Measurements from ENCODE around the gene KRTAP12-1. TPM values are rescaled to one million over a fixed set of nuclear protein-coding genes. Genes with fewer than 3 reads are reported as not detected.

The KRTAP12-1 gene
- total and polyA plus RNA-seq, 2 donors (not counting 1 experiment from before 2014, with no cell fraction given): not detected

DNA sequence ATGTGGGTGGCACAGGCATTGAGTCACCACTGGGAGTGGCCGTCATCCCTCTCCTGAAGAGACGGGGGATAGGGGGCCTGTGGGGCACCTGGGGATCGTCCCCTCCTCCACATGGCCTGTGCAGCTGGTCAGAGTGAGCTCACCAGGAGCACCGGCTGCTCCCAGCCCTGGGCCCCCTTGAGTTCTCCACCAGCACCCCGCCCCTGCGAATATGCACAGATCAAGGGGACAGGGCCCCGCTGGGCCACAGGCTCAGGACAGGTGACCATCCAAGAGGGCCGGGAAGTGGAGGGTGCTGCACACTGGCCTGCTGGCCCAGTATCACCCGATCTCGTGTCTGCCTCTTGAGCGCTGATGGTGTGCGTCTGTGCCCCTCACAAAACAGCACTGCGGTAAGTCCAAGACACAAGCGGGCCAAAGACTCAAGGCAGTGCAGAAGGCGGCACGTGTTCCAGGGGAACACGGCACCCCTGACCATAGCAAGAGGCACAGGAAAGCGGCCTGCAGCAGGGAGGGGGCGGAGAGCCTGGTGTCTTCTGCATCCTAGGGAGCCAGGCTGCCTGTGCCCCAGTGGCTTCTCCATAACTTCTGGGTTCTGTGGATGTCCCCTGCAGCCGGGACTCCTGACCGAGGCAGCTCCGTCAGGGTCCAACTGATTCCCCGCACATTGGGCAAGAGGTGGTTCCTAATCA, 47.5 kb upstream of the KRTAP12-1 start:
- Histone ChIP-seq H2AFZ (ENCODE audit: low read length) (no peak overlapping the region), H3K27ac (ENCODE audit: insufficient read depth, low read length) (no peak overlapping the region), H4K20me1 (ENCODE audit: control insufficient read depth, extremely low read depth, insufficient read depth, low read length) (no peaks in the 10 kb centered on the region), H3K4me1 (ENCODE audit: control insufficient read depth, extremely low read depth, insufficient read depth, low read length) (no peaks in the 10 kb centered on the region), H3K9me3 (ENCODE audit: control insufficient read depth, insufficient read depth, low read depth, low read length) (no peaks in the 10 kb centered on the region), H3K9ac (ENCODE audit: insufficient read depth, low read length) (no peak overlapping the region), H3K27me3 (ENCODE audit: control insufficient read depth, insufficient read depth, low read length) (no peaks in the 10 kb centered on the region), H3K4me2 (ENCODE audit: extremely low read depth, insufficient read depth, low read length) (no peak overlapping the region), H3K79me2 (ENCODE audit: control insufficient read depth, insufficient read depth, low read length) (no peaks in the 10 kb centered on the region), H3K4me3 (replicated peaks in 1 of 4; ENCODE audit: control extremely low read depth in 1 of 4, insufficient read depth in 1 of 4, low read depth in 3 of 4, low read length in 4 of 4) (no peak overlapping the region), H3K36me3 (ENCODE audit: control insufficient read depth, insufficient read depth, low read length) (no peaks in the 10 kb centered on the region)
- TF ChIP-seq, protein P1, sequence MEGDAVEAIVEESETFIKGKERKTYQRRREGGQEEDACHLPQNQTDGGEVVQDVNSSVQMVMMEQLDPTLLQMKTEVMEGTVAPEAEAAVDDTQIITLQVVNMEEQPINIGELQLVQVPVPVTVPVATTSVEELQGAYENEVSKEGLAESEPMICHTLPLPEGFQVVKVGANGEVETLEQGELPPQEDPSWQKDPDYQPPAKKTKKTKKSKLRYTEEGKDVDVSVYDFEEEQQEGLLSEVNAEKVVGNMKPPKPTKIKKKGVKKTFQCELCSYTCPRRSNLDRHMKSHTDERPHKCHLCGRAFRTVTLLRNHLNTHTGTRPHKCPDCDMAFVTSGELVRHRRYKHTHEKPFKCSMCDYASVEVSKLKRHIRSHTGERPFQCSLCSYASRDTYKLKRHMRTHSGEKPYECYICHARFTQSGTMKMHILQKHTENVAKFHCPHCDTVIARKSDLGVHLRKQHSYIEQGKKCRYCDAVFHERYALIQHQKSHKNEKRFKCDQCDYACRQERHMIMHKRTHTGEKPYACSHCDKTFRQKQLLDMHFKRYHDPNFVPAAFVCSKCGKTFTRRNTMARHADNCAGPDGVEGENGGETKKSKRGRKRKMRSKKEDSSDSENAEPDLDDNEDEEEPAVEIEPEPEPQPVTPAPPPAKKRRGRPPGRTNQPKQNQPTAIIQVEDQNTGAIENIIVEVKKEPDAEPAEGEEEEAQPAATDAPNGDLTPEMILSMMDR (conservative IDR thresholded peaks at IDR 0.05 in 1 of 2, IDR thresholded peaks at IDR 0.05 in 1 of 2; ENCODE audit: low read depth in 1 of 2, low read length in 2 of 2): no peak
- TF ChIP-seq EZH2 (IDR thresholded peaks at IDR 0.05; ENCODE audit: low read length, missing control alignments): no peak
- DNase-seq (ENCODE audit: low read depth in 2 of 2): no peak

DNA sequence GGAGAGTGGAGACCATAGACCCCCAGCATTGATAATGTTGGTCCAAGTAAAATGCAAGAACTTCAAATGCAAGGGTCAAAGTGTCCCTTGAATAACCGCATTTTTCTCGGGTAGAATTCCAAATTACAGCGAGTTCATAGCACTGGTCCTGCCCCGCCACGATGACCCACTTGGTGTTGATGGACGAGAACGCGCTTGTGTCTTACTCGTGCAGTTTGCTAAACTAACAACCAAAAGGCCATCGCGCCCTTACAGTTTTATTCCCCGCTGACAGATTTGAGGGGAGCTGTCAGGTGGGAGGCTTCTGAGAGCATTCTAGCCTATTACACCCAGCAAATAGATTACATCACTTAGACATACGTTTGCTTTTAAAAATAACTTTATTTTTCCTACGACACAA, 46.8 kb upstream of the KRTAP12-1 start:
- H4K20me1 ChIP-seq (ENCODE audit: control insufficient read depth, extremely low read depth, insufficient read depth, low read length): no peaks in the 10 kb centered on the region
- no peaks in the 10 kb centered on the region for H3K79me2 ChIP-seq (ENCODE audit: control insufficient read depth, insufficient read depth, low read length)
- H3K4me2 ChIP-seq (ENCODE audit: extremely low read depth, insufficient read depth, low read length): no peak overlapping the region
- no peak overlapping the region for H3K9ac ChIP-seq (ENCODE audit: insufficient read depth, low read length)
- no peak for DNase-seq (ENCODE audit: low read depth in 2 of 2)
- H3K36me3 ChIP-seq (ENCODE audit: control insufficient read depth, insufficient read depth, low read length): no peaks in the 10 kb centered on the region
- H2AFZ ChIP-seq (ENCODE audit: low read length): no peak overlapping the region
- no peaks in the 10 kb centered on the region for H3K4me1 ChIP-seq (ENCODE audit: control insufficient read depth, extremely low read depth, insufficient read depth, low read length)
- H3K27me3 ChIP-seq (ENCODE audit: control insufficient read depth, insufficient read depth, low read length): peaks cover 3% of the 10 kb centered on the region
- no peaks in the 10 kb centered on the region for H3K9me3 ChIP-seq (ENCODE audit: control insufficient read depth, insufficient read depth, low read depth, low read length)
- no peak for TF ChIP-seq EZH2 (IDR thresholded peaks at IDR 0.05; ENCODE audit: low read length, missing control alignments)
- TF ChIP-seq, protein P1 (conservative IDR thresholded peaks at IDR 0.05 in 1 of 2, IDR thresholded peaks at IDR 0.05 in 1 of 2; ENCODE audit: low read depth in 1 of 2, low read length in 2 of 2): no peak
- H3K27ac ChIP-seq (ENCODE audit: insufficient read depth, low read length): no peak overlapping the region
- no peak overlapping the region for H3K4me3 ChIP-seq (replicated peaks in 1 of 4; ENCODE audit: control extremely low read depth in 1 of 4, insufficient read depth in 1 of 4, low read depth in 3 of 4, low read length in 4 of 4)

DNA sequence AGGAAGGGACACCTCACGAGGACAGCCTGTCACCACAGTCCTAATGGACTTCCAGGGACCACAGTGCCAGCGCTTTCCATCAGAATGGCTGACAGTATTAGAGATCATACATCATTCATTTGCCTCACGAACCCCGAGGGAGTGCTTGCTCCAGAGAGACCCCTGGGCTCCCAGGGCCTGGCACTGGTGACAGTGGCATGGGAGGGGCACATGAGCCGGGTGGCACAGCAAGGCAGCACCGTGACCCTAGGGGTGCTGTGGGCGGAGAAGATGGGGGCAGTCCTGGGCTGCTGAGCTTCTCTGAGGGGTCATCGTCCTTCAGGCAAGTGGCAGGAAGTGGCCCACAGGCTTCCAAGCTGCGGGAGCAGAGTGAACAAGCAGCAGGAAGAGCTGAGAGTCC, 45.8 kb upstream of the KRTAP12-1 start:
- DNase-seq (ENCODE audit: low read depth in 2 of 2): no peak
- no peak overlapping the region for H3K9ac ChIP-seq (ENCODE audit: insufficient read depth, low read length)
- H3K9me3 ChIP-seq (ENCODE audit: control insufficient read depth, insufficient read depth, low read depth, low read length): no peaks in the 10 kb centered on the region
- H3K4me1 ChIP-seq (ENCODE audit: control insufficient read depth, extremely low read depth, insufficient read depth, low read length): no peaks in the 10 kb centered on the region
- no peaks in the 10 kb centered on the region for H4K20me1 ChIP-seq (ENCODE audit: control insufficient read depth, extremely low read depth, insufficient read depth, low read length)
- no peak overlapping the region for H3K27ac ChIP-seq (ENCODE audit: insufficient read depth, low read length)
- H2AFZ ChIP-seq (ENCODE audit: low read length): no peak overlapping the region
- H3K79me2 ChIP-seq (ENCODE audit: control insufficient read depth, insufficient read depth, low read length): no peaks in the 10 kb centered on the region
- H3K27me3 ChIP-seq (ENCODE audit: control insufficient read depth, insufficient read depth, low read length): peaks cover 10% of the 10 kb centered on the region
- no peak overlapping the region for H3K4me3 ChIP-seq (replicated peaks in 1 of 4; ENCODE audit: control extremely low read depth in 1 of 4, insufficient read depth in 1 of 4, low read depth in 3 of 4, low read length in 4 of 4)
- no peak overlapping the region for H3K4me2 ChIP-seq (ENCODE audit: extremely low read depth, insufficient read depth, low read length)
- H3K36me3 ChIP-seq (ENCODE audit: control insufficient read depth, insufficient read depth, low read length): no peaks in the 10 kb centered on the region
- TF ChIP-seq, protein P1 (conservative IDR thresholded peaks at IDR 0.05 in 1 of 2, IDR thresholded peaks at IDR 0.05 in 1 of 2; ENCODE audit: low read depth in 1 of 2, low read length in 2 of 2): no peak
- TF ChIP-seq EZH2 (IDR thresholded peaks at IDR 0.05; ENCODE audit: low read length, missing control alignments): no peak

Measured in fibroblast of lung (primary cell).